ENCODE data around the gene HMG20A.

The HMG20A gene

DNA sequence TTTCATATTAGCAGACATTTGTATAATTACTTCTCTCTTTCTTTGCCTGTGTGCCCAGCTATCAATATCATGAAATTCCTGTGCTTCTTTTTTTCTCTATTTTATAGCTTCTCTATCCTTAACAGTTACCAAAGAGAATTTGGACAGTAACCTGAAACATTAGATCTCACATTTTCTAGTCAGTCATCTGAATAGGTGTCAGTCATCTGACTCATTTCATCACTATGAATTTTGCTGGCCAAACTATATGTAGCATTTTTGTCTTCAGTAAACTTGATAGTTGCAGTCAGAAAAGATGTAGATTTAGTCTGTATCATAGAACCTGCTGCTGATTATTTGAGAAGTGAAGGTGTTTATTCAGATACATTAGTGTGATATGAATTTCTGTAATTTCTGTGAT is 52.6 kb downstream of the HMG20A start:
- Histone ChIP-seq H3K36me3 (ENCODE audit: insufficient read depth, low read length) (peaks cover 89% of the 10 kb centered on the region; the same call in 1 of the 2 replicates), H3K79me2 (ENCODE audit: insufficient read depth, low read length) (no peaks in the 10 kb centered on the region), H3K4me3 (ENCODE audit: low read length, poor library complexity, severe bottlenecking) (no peak overlapping the region), H3K4me1 (ENCODE audit: insufficient read depth, low read length, poor library complexity, severe bottlenecking) (no peaks in the 10 kb centered on the region), H3K27me3 (ENCODE audit: insufficient read depth, low read length, poor library complexity, severe bottlenecking) (no peaks in the 10 kb centered on the region), H3K9me3 (ENCODE audit: insufficient read depth, low read depth, low read length) (no peaks in the 10 kb centered on the region), H3K9ac (ENCODE audit: low read depth, low read length, poor library complexity, severe bottlenecking) (no peak overlapping the region), H3F3A (ENCODE audit: low read depth) (no peaks in the 10 kb centered on the region), H4K20me1 (ENCODE audit: insufficient read depth, low read length, poor library complexity, severe bottlenecking) (no peaks in the 10 kb centered on the region), H3K9me2 (replicated peaks; ENCODE audit: low read depth, low read length) (no peaks in the 10 kb centered on the region), H3K4me2 (ENCODE audit: low read depth, low read length, poor library complexity, severe bottlenecking) (no peak overlapping the region), H2AFZ (ENCODE audit: low read length) (no peak overlapping the region)
- no peak for TF ChIP-seq EZH2phosphoT487 (IDR thresholded peaks at IDR 0.05; ENCODE audit: borderline replicate concordance)
- TF ChIP-seq, protein P1, sequence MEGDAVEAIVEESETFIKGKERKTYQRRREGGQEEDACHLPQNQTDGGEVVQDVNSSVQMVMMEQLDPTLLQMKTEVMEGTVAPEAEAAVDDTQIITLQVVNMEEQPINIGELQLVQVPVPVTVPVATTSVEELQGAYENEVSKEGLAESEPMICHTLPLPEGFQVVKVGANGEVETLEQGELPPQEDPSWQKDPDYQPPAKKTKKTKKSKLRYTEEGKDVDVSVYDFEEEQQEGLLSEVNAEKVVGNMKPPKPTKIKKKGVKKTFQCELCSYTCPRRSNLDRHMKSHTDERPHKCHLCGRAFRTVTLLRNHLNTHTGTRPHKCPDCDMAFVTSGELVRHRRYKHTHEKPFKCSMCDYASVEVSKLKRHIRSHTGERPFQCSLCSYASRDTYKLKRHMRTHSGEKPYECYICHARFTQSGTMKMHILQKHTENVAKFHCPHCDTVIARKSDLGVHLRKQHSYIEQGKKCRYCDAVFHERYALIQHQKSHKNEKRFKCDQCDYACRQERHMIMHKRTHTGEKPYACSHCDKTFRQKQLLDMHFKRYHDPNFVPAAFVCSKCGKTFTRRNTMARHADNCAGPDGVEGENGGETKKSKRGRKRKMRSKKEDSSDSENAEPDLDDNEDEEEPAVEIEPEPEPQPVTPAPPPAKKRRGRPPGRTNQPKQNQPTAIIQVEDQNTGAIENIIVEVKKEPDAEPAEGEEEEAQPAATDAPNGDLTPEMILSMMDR (conservative IDR thresholded peaks at IDR 0.05; ENCODE audit: low read length), result no peak

DNA sequence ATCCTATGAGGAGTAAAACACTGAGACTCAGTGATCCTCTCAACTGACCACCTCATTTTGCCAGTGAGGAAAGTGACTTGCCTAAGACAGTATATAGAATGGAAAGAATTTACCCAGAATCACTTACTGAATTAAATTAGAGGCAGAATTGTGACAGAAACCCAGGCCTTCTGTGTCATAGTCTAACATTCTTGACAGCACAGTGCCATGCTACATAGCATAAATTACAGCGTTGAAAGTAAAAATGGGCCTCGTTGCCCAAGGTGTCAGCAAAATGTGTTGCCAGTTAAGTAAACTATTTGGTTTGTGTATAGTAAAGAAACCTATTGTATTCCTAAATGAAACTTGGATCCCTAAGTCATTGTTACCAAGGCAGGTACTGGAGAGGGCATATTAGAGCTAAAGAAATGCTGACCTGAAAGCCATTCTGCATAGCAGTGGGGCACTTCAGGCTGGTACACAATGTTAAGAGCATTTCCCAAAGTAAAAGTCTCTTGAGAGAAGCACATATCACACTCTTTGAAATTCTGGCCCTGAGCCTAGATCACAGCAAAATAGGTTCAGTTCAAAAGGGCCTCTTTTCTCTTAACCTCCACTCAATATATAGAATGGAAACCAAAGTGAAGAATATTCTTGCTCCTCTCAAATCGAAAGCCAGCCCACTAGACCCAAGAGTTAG is 53.8 kb downstream of the HMG20A start:
- peaks cover 89% of the 10 kb centered on the region; the same call in 1 of the 2 replicates for H3K36me3 ChIP-seq (ENCODE audit: insufficient read depth, low read length)

DNA sequence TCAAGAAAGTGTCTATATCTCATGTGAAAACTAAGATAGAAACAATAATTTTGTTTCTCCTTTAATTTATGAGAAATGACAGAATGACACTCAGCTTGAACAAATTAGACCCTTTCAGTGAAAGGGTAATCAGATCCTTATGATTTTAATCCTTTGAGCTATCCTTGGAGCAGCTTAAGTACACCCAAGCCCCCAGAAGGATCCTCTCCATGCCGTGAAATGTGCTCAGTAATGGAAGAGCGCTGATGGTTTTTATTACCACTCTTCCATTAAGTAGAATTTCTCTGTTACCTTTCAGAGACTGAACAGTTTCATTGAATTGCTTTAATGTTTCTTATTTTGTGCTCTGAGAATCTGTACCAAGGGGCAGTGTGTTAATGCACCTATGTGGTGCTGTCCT is 54.3 kb downstream of the HMG20A start:
- Histone ChIP-seq H3F3A (ENCODE audit: low read depth) (no peaks in the 10 kb centered on the region), H3K79me2 (ENCODE audit: insufficient read depth, low read length) (no peaks in the 10 kb centered on the region), H2AFZ (ENCODE audit: low read length) (no peak overlapping the region), H3K4me2 (ENCODE audit: low read depth, low read length, poor library complexity, severe bottlenecking) (no peak overlapping the region), H4K20me1 (ENCODE audit: insufficient read depth, low read length, poor library complexity, severe bottlenecking) (no peaks in the 10 kb centered on the region), H3K9ac (ENCODE audit: low read depth, low read length, poor library complexity, severe bottlenecking) (no peak overlapping the region), H3K4me1 (ENCODE audit: insufficient read depth, low read length, poor library complexity, severe bottlenecking) (no peaks in the 10 kb centered on the region), H3K27me3 (ENCODE audit: insufficient read depth, low read length, poor library complexity, severe bottlenecking) (no peaks in the 10 kb centered on the region), H3K9me2 (replicated peaks; ENCODE audit: low read depth, low read length) (no peaks in the 10 kb centered on the region), H3K36me3 (ENCODE audit: insufficient read depth, low read length) (peaks cover 89% of the 10 kb centered on the region; the same call in 1 of the 2 replicates), H3K9me3 (ENCODE audit: insufficient read depth, low read depth, low read length) (no peaks in the 10 kb centered on the region), H3K4me3 (ENCODE audit: low read length, poor library complexity, severe bottlenecking) (no peak overlapping the region)
- TF ChIP-seq EZH2phosphoT487 (IDR thresholded peaks at IDR 0.05; ENCODE audit: borderline replicate concordance), result no peak
- TF ChIP-seq, protein P1 (conservative IDR thresholded peaks at IDR 0.05; ENCODE audit: low read length), result no peak

More for the DNA sequence above, 53.8 kb downstream of the HMG20A start:
- no peaks in the 10 kb centered on the region for H3F3A ChIP-seq (ENCODE audit: low read depth)
- H2AFZ ChIP-seq (ENCODE audit: low read length), result no peak overlapping the region
- H3K27me3 ChIP-seq (ENCODE audit: insufficient read depth, low read length, poor library complexity, severe bottlenecking), result no peaks in the 10 kb centered on the region
- no peak overlapping the region for H3K9ac ChIP-seq (ENCODE audit: low read depth, low read length, poor library complexity, severe bottlenecking)
- H3K4me2 ChIP-seq (ENCODE audit: low read depth, low read length, poor library complexity, severe bottlenecking), result no peak overlapping the region
- no peaks in the 10 kb centered on the region for H3K79me2 ChIP-seq (ENCODE audit: insufficient read depth, low read length)
- H4K20me1 ChIP-seq (ENCODE audit: insufficient read depth, low read length, poor library complexity, severe bottlenecking), result no peaks in the 10 kb centered on the region
- H3K9me2 ChIP-seq (replicated peaks; ENCODE audit: low read depth, low read length), result no peaks in the 10 kb centered on the region
- H3K9me3 ChIP-seq (ENCODE audit: insufficient read depth, low read depth, low read length), result no peaks in the 10 kb centered on the region
- no peak for TF ChIP-seq EZH2phosphoT487 (IDR thresholded peaks at IDR 0.05; ENCODE audit: borderline replicate concordance)
- TF ChIP-seq, protein P1 (conservative IDR thresholded peaks at IDR 0.05; ENCODE audit: low read length), result no peak
- H3K4me1 ChIP-seq (ENCODE audit: insufficient read depth, low read length, poor library complexity, severe bottlenecking), result no peaks in the 10 kb centered on the region
- H3K4me3 ChIP-seq (ENCODE audit: low read length, poor library complexity, severe bottlenecking), result no peak overlapping the region
